Thoracic aorta (tissue), 2 donors: ENCODE results near the gene CUBN. TPM values are rescaled to one million over a fixed set of nuclear protein-coding genes. Genes with fewer than 3 reads are reported as not detected.

ENCODE experiments used
- ATAC-seq: fragments of 150-250 bp; one replicate; pipeline ENCODE4 v1.8.0; 2017; ENCODE audit warnings: low read depth; ENCODE audit not compliant: insufficient number of reproducible peaks, low FRiP score
- DNase-seq: peaks from one replicate; pipeline ENCODE4 v3.0.0-alpha.2; 2020; ENCODE audit warnings: low spot score
- H3K27ac ChIP-seq, 2 donors: fragments of 200-600 bp; sonication (generic); 1 replicate in 1 of 2; 2 replicates in 1 of 2; pipeline ENCODE4 v1.5.1; 2016; ENCODE audit warnings: mild to moderate bottlenecking in 2 of 2, moderate library complexity in 2 of 2
- H3K27me3 ChIP-seq: fragments of 200-600 bp; sonication (generic); replicated peaks from 2 replicates; pipeline ENCODE4 v1.6.0; 2016; ENCODE audit warnings: mild to moderate bottlenecking; ENCODE audit not compliant: insufficient read depth
- H3K36me3 ChIP-seq: fragments of 200-600 bp; sonication (generic); one replicate; pipeline ENCODE4 v1.5.1; 2016
- H3K4me1 ChIP-seq, 2 donors: fragments of 200-600 bp; sonication (generic); 1 replicate in 1 of 2; 2 replicates in 1 of 2; pipeline versions ENCODE4 v1.5.1 to v1.6.0; 2016; ENCODE audit warnings: low read depth in 2 of 2, mild to moderate bottlenecking in 1 of 2; ENCODE audit not compliant: control insufficient read depth in 1 of 2
- H3K4me3 ChIP-seq: fragments of 200-600 bp; sonication (generic); 2 replicates; pipeline ENCODE4 v1.5.1; 2016; ENCODE audit warnings: mild to moderate bottlenecking
- H3K9me3 ChIP-seq: fragments of 200-600 bp; sonication (generic); 2 replicates; pipeline ENCODE4 v1.5.1; 2016
- CTCF ChIP-seq: fragments of 200-600 bp; sonication (generic); IDR thresholded peaks from one replicate; pipeline ENCODE4 v1.5.1; 2019; ENCODE audit warnings: antibody characterized with exemption
- total RNA-seq, 2 donors: library from RNA; depleted of rRNA; stranded (reverse); fragments of >200 nt; gene quantifications; one replicate each; pipeline versions ENCODE4 v1.1.0 to v1.2.3, GENCODE V29; 2016

CUBN gene
- total RNA-seq, 2 donors from 2014 or later, result 4.1 to 4.6 TPM

GRCh38 chr10:17051851-17052250 lies 77.8 kb downstream of the CUBN start:
- no peaks in the 10 kb centered on the region for H3K9me3 ChIP-seq
- no peak overlapping the region for H3K27ac ChIP-seq
- H3K4me1 ChIP-seq, result peaks cover 0 to 4% of the 10 kb centered on the region in 2 donors
- no peaks in the 10 kb centered on the region for H3K27me3 ChIP-seq
- no peak overlapping the region for H3K4me3 ChIP-seq
- no peaks in the 10 kb centered on the region for H3K36me3 ChIP-seq
- ATAC-seq (no peak), DNase-seq (no peak)
- TF ChIP-seq CTCF, result no peak

DNA sequence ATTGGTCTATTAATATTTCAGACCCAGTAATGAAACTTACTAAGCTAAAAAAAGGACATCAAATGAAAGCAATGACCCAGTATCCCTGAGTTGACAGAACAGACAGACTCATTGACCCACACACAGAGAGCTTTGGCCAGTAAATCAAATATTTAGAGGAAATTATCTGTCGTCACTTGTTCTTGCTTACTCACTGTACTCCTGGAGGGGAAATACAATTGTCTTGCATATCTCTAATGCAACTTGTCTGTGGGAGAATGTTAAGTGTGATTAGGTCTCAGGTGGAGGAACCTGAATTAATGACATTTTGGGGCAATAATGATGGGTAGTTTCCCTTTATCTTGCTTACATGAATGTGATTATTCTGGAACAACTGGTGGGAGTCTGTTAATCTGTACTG lies 80.4 kb downstream of the CUBN start:
- TF ChIP-seq CTCF, result no peak
- Histone ChIP-seq H3K9me3 (no peaks in the 10 kb centered on the region), H3K27me3 (no peaks in the 10 kb centered on the region), H3K36me3 (no peaks in the 10 kb centered on the region), H3K4me3 (no peak overlapping the region), H3K27ac (no peak overlapping the region), H3K4me1 (no peaks in the 10 kb centered on the region)
- DNase-seq, result no peak
- ATAC-seq, result no peak

- Histone ChIP-seq H3K4me1 (no peaks in the 10 kb centered on the region), H3K9me3 (no peaks in the 10 kb centered on the region), H3K27ac (no peak overlapping the region), H3K4me3 (no peak overlapping the region), H3K27me3 (no peaks in the 10 kb centered on the region), H3K36me3 (no peaks in the 10 kb centered on the region)
- no peak for ATAC-seq
- DNase-seq, result no peak
- no peak for TF ChIP-seq CTCF
Observed at GRCh38 chr10:17047908-17048307, 81.7 kb downstream of the CUBN start.

DNA sequence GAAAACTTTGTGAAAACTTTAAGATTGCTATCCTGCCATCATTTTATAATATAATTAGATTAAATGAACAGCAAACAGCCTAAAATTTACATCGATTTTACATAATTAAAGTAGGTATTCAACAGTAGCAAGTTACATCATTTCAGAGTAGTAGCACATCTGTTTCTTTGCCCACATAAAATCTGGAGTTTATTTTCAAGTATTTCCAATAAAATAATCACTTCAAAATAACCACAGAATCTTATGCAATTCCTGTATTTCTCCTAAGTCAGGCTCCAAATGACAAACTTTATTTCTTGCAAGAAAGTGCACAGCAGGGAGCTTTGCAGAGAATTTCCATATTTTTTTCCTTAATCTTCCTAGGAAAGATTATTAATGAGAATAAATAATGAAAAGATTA lies 82.6 kb downstream of the CUBN start:
- TF ChIP-seq CTCF, result no peak
- H3K27me3 ChIP-seq, result no peaks in the 10 kb centered on the region
- no peak for DNase-seq
- H3K4me3 ChIP-seq, result no peak overlapping the region
- no peaks in the 10 kb centered on the region for H3K36me3 ChIP-seq
- H3K9me3 ChIP-seq, result no peaks in the 10 kb centered on the region
- no peaks in the 10 kb centered on the region for H3K4me1 ChIP-seq
- no peak overlapping the region for H3K27ac ChIP-seq
- no peak for ATAC-seq

GRCh38 chr10:17043586-17043985 lies 86.0 kb downstream of the CUBN start:
- DNase-seq (no peak), ATAC-seq (no peak)
- Histone ChIP-seq H3K27ac (no peak overlapping the region), H3K36me3 (no peaks in the 10 kb centered on the region), H3K27me3 (no peaks in the 10 kb centered on the region), H3K9me3 (no peaks in the 10 kb centered on the region), H3K4me3 (no peak overlapping the region), H3K4me1 (peaks cover 0 to 2% of the 10 kb centered on the region in 2 donors)
- no peak for TF ChIP-seq CTCF
